ENCODE measurements around the gene VIPR2. TPM values are rescaled to one million over a fixed set of nuclear protein-coding genes. Genes with fewer than 3 reads are reported as not detected.

VIPR2 gene
- total and polyA plus RNA-seq, 2 of the 13 experiments (the other 11 are each of a cell fraction or from before 2014, with no cell fraction given), result not detected

DNA sequence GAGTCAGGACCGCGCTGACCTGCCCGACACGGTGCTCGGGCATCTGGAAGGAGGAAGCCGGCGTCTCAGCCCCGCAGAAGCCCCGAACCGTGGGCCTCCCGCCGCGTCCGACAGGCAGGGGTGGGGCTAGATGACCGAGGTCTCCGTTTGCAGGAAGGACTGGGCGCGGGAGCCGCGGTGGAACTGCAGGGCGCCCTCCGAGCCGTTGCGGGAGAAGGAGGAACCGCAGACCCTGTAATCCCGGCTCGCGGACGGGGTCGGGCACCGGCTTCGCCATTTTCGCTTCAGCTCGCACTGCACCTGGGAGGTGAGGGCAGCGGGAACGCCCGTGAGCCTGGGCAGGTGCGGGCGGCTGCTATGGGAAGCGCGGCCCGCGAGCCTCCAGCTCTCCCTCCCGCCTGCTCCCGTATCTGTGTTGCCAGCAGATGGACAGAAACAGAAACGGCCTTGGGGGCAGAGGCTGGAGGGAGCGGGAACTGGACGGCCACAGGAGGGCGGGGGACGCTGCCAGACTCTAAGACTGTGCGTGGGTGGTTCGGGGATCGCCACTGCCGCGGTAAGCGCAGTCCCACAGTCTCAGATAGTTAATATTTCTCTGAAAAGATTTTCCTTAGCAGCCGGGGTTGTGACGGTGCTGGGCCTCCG is 114.1 kb downstream of the VIPR2 start (continued):
- TF ChIP-seq MZF1 (CRISPR knock-in tag; IDR thresholded peaks at IDR 0.05; ENCODE audit: borderline replicate concordance), result no peak
- no peak for TF ChIP-seq CENPX (CRISPR knock-in tag; IDR thresholded peaks at IDR 0.05)
- no peak for TF ChIP-seq ZNF724P (CRISPR knock-in tag; IDR thresholded peaks at IDR 0.05; ENCODE audit: borderline replicate concordance)
- TF ChIP-seq CREM (IDR thresholded peaks at IDR 0.05), result no peak
- TF ChIP-seq CREM (CRISPR knock-in tag; IDR thresholded peaks at IDR 0.05), result no peak
- TF ChIP-seq ZNF382 (CRISPR knock-in tag; IDR thresholded peaks at IDR 0.05; ENCODE audit: borderline replicate concordance), result no peak
- TF ChIP-seq, protein P1, sequence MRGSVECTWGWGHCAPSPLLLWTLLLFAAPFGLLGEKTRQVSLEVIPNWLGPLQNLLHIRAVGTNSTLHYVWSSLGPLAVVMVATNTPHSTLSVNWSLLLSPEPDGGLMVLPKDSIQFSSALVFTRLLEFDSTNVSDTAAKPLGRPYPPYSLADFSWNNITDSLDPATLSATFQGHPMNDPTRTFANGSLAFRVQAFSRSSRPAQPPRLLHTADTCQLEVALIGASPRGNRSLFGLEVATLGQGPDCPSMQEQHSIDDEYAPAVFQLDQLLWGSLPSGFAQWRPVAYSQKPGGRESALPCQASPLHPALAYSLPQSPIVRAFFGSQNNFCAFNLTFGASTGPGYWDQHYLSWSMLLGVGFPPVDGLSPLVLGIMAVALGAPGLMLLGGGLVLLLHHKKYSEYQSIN (CRISPR knock-in tag; IDR thresholded peaks at IDR 0.05; ENCODE audit: borderline replicate concordance), result no peak
- TF ChIP-seq, protein P2, sequence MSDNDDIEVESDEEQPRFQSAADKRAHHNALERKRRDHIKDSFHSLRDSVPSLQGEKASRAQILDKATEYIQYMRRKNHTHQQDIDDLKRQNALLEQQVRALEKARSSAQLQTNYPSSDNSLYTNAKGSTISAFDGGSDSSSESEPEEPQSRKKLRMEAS (IDR thresholded peaks at IDR 0.05), result no peak
- TF ChIP-seq, protein P3, sequence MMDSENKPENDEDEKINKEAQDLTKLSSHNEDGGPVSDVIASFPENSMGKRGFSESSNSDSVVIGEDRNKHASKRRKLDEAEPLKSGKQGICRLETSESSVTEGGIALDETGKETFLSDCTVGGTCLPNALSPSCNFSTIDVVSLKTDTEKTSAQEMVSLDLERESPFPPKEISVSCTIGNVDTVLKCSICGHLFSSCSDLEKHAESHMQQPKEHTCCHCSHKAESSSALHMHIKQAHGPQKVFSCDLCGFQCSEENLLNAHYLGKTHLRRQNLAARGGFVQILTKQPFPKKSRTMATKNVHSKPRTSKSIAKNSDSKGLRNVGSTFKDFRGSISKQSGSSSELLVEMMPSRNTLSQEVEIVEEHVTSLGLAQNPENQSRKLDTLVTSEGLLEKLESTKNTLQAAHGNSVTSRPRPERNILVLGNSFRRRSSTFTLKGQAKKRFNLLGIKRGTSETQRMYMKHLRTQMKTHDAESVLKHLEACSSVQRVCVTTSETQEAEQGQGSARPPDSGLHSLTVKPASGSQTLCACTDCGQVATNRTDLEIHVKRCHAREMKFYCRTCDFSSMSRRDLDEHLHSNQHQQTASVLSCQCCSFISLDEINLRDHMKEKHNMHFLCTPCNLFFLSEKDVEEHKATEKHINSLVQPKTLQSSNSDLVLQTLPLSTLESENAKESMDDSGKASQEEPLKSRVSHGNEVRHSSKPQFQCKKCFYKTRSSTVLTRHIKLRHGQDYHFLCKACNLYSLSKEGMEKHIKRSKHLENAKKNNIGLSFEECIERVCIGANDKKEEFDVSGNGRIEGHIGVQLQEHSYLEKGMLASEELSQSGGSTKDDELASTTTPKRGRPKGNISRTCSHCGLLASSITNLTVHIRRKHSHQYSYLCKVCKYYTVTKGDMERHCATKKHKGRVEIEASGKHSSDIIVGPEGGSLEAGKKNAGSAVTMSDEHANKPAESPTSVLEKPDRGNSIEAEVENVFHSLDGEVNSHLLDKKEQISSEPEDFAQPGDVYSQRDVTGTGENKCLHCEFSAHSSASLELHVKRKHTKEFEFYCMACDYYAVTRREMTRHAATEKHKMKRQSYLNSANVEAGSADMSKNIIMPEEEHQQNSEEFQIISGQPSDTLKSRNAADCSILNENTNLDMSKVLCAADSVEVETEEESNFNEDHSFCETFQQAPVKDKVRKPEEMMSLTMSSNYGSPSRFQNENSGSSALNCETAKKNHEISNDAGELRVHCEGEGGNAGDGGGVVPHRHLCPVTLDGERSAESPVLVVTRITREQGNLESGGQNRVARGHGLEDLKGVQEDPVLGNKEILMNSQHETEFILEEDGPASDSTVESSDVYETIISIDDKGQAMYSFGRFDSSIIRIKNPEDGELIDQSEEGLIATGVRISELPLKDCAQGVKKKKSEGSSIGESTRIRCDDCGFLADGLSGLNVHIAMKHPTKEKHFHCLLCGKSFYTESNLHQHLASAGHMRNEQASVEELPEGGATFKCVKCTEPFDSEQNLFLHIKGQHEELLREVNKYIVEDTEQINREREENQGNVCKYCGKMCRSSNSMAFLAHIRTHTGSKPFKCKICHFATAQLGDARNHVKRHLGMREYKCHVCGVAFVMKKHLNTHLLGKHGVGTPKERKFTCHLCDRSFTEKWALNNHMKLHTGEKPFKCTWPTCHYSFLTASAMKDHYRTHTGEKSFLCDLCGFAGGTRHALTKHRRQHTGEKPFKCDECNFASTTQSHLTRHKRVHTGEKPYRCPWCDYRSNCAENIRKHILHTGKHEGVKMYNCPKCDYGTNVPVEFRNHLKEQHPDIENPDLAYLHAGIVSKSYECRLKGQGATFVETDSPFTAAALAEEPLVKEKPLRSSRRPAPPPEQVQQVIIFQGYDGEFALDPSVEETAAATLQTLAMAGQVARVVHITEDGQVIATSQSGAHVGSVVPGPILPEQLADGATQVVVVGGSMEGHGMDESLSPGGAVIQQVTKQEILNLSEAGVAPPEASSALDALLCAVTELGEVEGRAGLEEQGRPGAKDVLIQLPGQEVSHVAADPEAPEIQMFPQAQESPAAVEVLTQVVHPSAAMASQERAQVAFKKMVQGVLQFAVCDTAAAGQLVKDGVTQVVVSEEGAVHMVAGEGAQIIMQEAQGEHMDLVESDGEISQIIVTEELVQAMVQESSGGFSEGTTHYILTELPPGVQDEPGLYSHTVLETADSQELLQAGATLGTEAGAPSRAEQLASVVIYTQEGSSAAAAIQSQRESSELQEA (CRISPR knock-in tag; IDR thresholded peaks at IDR 0.05; ENCODE audit: not compliant biosample characterization), result no peak
- TF ChIP-seq ZNF850 (CRISPR knock-in tag; conservative IDR thresholded peaks at IDR 0.05), result no peak
- TF ChIP-seq NFYB (CRISPR knock-in tag; IDR thresholded peaks at IDR 0.05), result no peak
- TF ChIP-seq ZNF136 (CRISPR knock-in tag; IDR thresholded peaks at IDR 0.05; ENCODE audit: low read depth), result no peak
- TF ChIP-seq, protein P4, sequence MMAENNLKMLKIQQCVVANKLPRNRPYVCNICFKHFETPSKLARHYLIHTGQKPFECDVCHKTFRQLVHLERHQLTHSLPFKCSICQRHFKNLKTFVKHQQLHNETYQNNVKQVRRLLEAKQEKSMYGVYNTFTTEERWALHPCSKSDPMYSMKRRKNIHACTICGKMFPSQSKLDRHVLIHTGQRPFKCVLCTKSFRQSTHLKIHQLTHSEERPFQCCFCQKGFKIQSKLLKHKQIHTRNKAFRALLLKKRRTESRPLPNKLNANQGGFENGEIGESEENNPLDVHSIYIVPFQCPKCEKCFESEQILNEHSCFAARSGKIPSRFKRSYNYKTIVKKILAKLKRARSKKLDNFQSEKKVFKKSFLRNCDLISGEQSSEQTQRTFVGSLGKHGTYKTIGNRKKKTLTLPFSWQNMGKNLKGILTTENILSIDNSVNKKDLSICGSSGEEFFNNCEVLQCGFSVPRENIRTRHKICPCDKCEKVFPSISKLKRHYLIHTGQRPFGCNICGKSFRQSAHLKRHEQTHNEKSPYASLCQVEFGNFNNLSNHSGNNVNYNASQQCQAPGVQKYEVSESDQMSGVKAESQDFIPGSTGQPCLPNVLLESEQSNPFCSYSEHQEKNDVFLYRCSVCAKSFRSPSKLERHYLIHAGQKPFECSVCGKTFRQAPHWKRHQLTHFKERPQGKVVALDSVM (CRISPR knock-in tag; IDR thresholded peaks at IDR 0.05), result no peak
- TF ChIP-seq PHF20 (CRISPR knock-in tag; IDR thresholded peaks at IDR 0.05), result no peak
- TF ChIP-seq ZBTB7B (CRISPR knock-in tag; IDR thresholded peaks at IDR 0.05), result 0 out of 2 replicates have a peak, but pooled peaks have one; percentile 25
- TF ChIP-seq ZNF44 (CRISPR knock-in tag; IDR thresholded peaks at IDR 0.05), result no peak
- 0 out of 2 replicates have a peak, but pooled peaks have one; percentile 21 for TF ChIP-seq ESRRA (CRISPR knock-in tag; IDR thresholded peaks at IDR 0.05; ENCODE audit: low read depth)
